ENCODE data around the gene ETNPPL. TPM values are rescaled to one million over a fixed set of nuclear protein-coding genes. Genes with fewer than 3 reads are reported as not detected.
"Not testable (repeated sequence)": the region's sequence is repeated elsewhere in the genome, so short reads cannot be mapped to it uniquely, and the experiment has no call there.

The ETNPPL gene
- total RNA-seq, 1 donor from 2014 or later, result 0.43 TPM

GRCh38 chr4:108716340-108716739 is 46.5 kb downstream of the ETNPPL start:
- H3K79me2 ChIP-seq (ENCODE audit: low read depth), result no peaks in the 10 kb centered on the region
- no peaks in the 10 kb centered on the region for H4K20me1 ChIP-seq (ENCODE audit: low read depth)

GRCh38 chr4:108714880-108715279 is 48.0 kb downstream of the ETNPPL start:
- no peaks in the 10 kb centered on the region for H3K36me3 Mint-ChIP-seq
- H3K79me2 ChIP-seq (ENCODE audit: low read depth), result no peaks in the 10 kb centered on the region
- H2AFZ ChIP-seq (replicated peaks), result no peak overlapping the region
- H3F3A ChIP-seq (ENCODE audit: low read depth), result peaks cover 8% of the 10 kb centered on the region
- TF ChIP-seq EZH2phosphoT487 (IDR thresholded peaks at IDR 0.05) (no peak), CTCF (IDR thresholded peaks at IDR 0.05) (no peak), EZH2 (IDR thresholded peaks at IDR 0.05) (no peak)
- H3K27ac Mint-ChIP-seq, result no peak overlapping the region
- peaks cover 5% of the 10 kb centered on the region for H3K4me1 ChIP-seq
- H3K27me3 ChIP-seq, result no peaks in the 10 kb centered on the region
- no peak overlapping the region for H3K4me3 ChIP-seq
- H3K4me2 ChIP-seq, result no peak overlapping the region
- H4K20me1 ChIP-seq (ENCODE audit: low read depth), result no peaks in the 10 kb centered on the region
- H3K36me3 ChIP-seq, result no peaks in the 10 kb centered on the region
- DNase-seq (ENCODE audit: low spot score), result no peak
- H3K4me1 Mint-ChIP-seq, result no peaks in the 10 kb centered on the region
- peaks cover 4% of the 10 kb centered on the region for H3K27me3 Mint-ChIP-seq (ENCODE audit: insufficient read depth, low read depth)
- no peak overlapping the region for H3K9ac ChIP-seq
- no peaks in the 10 kb centered on the region for H3K9me3 Mint-ChIP-seq
- H3K9me3 ChIP-seq (ENCODE audit: low read depth), result no peaks in the 10 kb centered on the region
- H3K27ac ChIP-seq, result no peak overlapping the region
- H3K4me3 Mint-ChIP-seq, result no peak overlapping the region

More at GRCh38 chr4:108716340-108716739, 46.5 kb downstream of the ETNPPL start:
- Mint-ChIP-seq H3K4me3 (no peak overlapping the region), H3K36me3 (no peaks in the 10 kb centered on the region), H3K9me3 (no peaks in the 10 kb centered on the region), H3K4me1 (no peaks in the 10 kb centered on the region), H3K27ac (no peak overlapping the region), H3K27me3 (ENCODE audit: insufficient read depth, low read depth) (peaks cover 4% of the 10 kb centered on the region)
- Histone ChIP-seq H3F3A (ENCODE audit: low read depth) (peaks cover 8% of the 10 kb centered on the region), H3K4me2 (no peak overlapping the region), H3K4me3 (no peak overlapping the region), H3K9me3 (ENCODE audit: low read depth) (no peaks in the 10 kb centered on the region), H3K27ac (no peak overlapping the region), H2AFZ (replicated peaks) (no peak overlapping the region), H3K36me3 (no peaks in the 10 kb centered on the region), H3K9ac (no peak overlapping the region), H3K27me3 (no peaks in the 10 kb centered on the region), H3K4me1 (peaks cover 5% of the 10 kb centered on the region)
- no peak for DNase-seq (ENCODE audit: low spot score)
- no peak for TF ChIP-seq EZH2 (IDR thresholded peaks at IDR 0.05)
- TF ChIP-seq CTCF (IDR thresholded peaks at IDR 0.05), result no peak
- no peak for TF ChIP-seq EZH2phosphoT487 (IDR thresholded peaks at IDR 0.05)

DNA sequence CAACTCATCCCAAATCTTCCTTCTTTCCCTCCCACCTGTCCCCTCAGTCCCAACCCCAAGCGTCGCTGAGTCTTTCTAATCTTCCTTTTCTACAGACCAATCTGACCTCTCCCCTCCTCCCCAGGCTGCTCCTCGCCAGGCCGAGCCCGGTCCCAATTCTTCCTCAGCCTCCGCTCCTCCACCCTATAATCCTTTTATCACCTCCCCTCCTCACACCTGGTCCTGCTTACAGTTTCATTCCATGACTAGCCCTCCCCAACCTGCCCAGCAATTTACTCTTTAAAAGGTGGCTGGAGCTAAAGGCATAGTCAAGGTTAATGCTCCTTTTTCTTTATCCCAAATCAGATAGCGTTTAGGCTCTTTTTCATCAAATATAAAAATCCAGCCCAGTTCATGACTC is 52.3 kb downstream of the ETNPPL start:
- not testable (repeated sequence) for H3K4me3 ChIP-seq; H3K4me1 Mint-ChIP-seq; DNase-seq (ENCODE audit: low spot score); H4K20me1 ChIP-seq (ENCODE audit: low read depth); H3K79me2 ChIP-seq (ENCODE audit: low read depth); H3K27ac Mint-ChIP-seq; H3K9me3 Mint-ChIP-seq; H3K36me3 ChIP-seq; H3K9me3 ChIP-seq (ENCODE audit: low read depth); H3K27me3 ChIP-seq; H3K4me3 Mint-ChIP-seq; H3K9ac ChIP-seq; H3F3A ChIP-seq (ENCODE audit: low read depth); H3K27me3 Mint-ChIP-seq (ENCODE audit: insufficient read depth, low read depth); H3K36me3 Mint-ChIP-seq; H2AFZ ChIP-seq (replicated peaks); H3K4me2 ChIP-seq; H3K27ac ChIP-seq; H3K4me1 ChIP-seq

GRCh38 chr4:108709722-108710121 is 53.1 kb downstream of the ETNPPL start:
- H3K9me3 Mint-ChIP-seq, result no peaks in the 10 kb centered on the region
- H3K4me1 ChIP-seq, result peaks cover under 1% of the 10 kb centered on the region
- TF ChIP-seq EZH2phosphoT487 (IDR thresholded peaks at IDR 0.05) (no peak), CTCF (IDR thresholded peaks at IDR 0.05) (no peak), EZH2 (IDR thresholded peaks at IDR 0.05) (no peak)
- no peak overlapping the region for H3K9ac ChIP-seq
- no peaks in the 10 kb centered on the region for H3K79me2 ChIP-seq (ENCODE audit: low read depth)
- no peak overlapping the region for H2AFZ ChIP-seq (replicated peaks)
- DNase-seq (ENCODE audit: low spot score), result no peak
- H3K27ac ChIP-seq, result no peak overlapping the region
- H3K4me2 ChIP-seq, result no peak overlapping the region
- peaks cover under 1% of the 10 kb centered on the region for H3F3A ChIP-seq (ENCODE audit: low read depth)
- H3K4me1 Mint-ChIP-seq, result no peaks in the 10 kb centered on the region
- no peaks in the 10 kb centered on the region for H3K36me3 Mint-ChIP-seq
- H3K9me3 ChIP-seq (ENCODE audit: low read depth), result no peaks in the 10 kb centered on the region
- no peaks in the 10 kb centered on the region for H3K27me3 Mint-ChIP-seq (ENCODE audit: insufficient read depth, low read depth)
- no peak overlapping the region for H3K4me3 Mint-ChIP-seq
- no peak overlapping the region for H3K4me3 ChIP-seq
- no peak overlapping the region for H3K27ac Mint-ChIP-seq
- H4K20me1 ChIP-seq (ENCODE audit: low read depth), result no peaks in the 10 kb centered on the region
- H3K36me3 ChIP-seq, result no peaks in the 10 kb centered on the region
- no peaks in the 10 kb centered on the region for H3K27me3 ChIP-seq

All from neural progenitor cell (in vitro differentiated cells).